Left forelimb (tissue), 1 donor: ENCODE results near the gene FBXO42.
A peak's percentile ranks its signal among the peaks of the same experiment; 100 is the strongest.
"Not testable (repeated sequence)": the region's sequence is repeated elsewhere in the genome, so short reads cannot be mapped to it uniquely, and the experiment has no call there.

Source experiments
- DNase-seq: peaks from one replicate; pipeline ENCODE4 v3.0.0-alpha.2; 2018; ENCODE audit warnings: low spot score

Gene FBXO42

GRCh38 chr1:16372535-16373285 is 20.4 kb upstream of the FBXO42 start:
- DNase-seq = no peak

DNA sequence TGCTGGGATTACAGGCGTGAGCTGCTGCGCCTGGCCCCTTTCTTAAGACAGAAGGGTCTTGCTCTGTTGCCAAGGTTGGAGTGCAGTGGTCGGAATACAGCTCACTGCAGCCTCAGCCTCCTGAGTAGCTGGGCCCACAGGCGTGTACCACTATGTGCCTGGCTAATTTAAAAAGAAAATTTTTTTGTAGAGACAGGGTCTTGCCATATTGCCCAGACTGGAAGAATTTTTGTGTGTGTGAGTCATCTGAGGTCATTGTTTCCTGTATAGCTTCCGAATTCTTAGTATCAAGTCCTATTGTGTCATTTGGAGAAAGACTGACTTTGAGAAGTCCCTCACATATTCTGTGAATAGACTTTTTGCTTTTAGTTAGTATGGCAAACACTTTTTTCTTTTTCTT is 19.4 kb upstream of the FBXO42 start:
- no peak for DNase-seq

- DNase-seq = no peak
Observed at GRCh38 chr1:16369821-16370220, 17.5 kb upstream of the FBXO42 start.

GRCh38 chr1:16367968-16368890 is 15.9 kb upstream of the FBXO42 start:
- no peak for DNase-seq

GRCh38 chr1:16367258-16367967 is 15.1 kb upstream of the FBXO42 start:
- peak; percentile 94 for DNase-seq

GRCh38 chr1:16366722-16367257 is 14.5 kb upstream of the FBXO42 start, which contains the start of gene SZRD1:
SZRD1 (plus strand) TSS chr1:16367242; CDS start chr1:16367258, 16 bp downstream.
- DNase-seq = peak; percentile 99

DNA sequence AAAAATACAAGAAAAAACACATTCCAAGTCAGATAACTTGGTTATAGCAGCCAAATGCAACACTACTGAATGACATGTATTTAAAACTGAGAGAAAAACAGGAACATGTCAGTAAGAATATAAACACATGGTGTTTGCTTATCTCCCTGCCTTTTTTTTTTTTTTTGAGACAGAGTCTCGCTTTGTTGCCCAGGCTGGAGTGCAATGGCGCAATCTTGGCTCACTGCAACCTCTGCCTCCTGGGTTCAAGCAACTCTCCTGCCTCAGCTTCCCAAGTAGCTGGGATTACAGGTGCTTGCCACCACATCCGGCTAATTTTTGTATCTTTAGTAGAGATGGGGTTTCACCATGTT is 12.8 kb upstream of the FBXO42 start:
- not testable (repeated sequence) for DNase-seq

DNA sequence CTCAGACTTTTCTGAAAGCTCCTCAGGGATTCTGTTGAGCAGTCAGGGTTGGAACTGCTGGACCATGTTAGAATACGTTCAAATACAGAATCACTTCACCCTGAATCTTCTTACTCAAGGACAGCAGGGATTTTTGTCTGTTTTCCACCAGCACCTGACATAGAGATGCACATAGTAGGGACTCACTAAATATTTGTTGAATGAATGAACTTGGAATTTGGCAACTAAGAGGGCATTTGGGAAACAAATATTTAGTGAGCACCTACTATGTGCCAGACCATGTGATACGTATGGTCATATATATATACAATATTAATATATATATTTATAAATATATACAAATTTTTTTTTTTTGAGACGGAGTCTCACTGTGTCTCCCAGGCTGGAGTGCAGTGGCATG is 4.6 kb upstream of the FBXO42 start:
- DNase-seq = no peak

DNA sequence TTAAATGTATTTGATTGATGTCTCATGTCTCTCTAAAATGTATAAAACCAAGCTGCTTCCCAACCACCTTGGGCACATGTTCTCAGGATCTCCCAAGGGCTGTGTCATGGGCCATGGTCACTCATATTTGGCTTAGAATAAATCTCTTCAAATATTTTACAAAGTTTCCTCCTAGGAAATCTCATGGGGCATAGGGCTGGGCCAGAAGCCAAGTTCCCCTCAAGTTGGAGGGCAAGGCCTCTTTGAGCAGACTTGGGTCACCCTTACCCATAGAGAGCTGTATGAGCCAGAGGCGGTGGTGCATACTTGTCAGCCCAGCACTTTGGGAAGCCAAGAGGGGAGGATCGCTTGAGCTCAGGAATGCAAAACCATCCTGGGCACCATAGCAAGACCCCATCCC is 2.3 kb upstream of the FBXO42 start:
- DNase-seq = no peak

- no peak for DNase-seq
Observed at GRCh38 chr1:16352842-16353535, 709 bp upstream of the FBXO42 start.

DNA sequence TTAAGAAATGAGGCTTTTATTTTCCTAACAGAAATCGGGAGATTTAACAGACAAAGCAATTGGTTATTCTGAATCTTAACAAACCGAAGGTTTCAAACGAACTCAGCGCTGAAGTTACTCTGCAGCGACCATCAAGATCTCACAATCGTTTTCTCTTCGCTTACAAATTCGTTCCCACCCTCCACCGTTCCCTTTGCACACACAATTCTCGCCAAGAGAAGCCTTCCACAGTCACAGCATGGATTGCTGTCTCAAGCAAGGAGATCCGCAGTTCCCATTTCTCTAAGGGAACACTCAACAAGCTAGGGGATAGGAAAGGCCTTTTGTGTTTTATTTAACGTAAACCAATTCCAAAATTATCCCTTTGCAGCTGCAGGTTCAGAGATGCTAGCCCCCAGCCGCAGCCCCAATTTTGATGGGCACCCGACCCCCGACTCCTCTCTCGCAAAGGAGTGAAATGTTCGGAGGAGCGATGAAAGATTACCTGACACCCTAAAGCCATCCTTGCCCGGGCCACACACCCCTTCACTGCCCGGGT is 755 bp downstream of the FBXO42 start:
- DNase-seq = no peak

DNA sequence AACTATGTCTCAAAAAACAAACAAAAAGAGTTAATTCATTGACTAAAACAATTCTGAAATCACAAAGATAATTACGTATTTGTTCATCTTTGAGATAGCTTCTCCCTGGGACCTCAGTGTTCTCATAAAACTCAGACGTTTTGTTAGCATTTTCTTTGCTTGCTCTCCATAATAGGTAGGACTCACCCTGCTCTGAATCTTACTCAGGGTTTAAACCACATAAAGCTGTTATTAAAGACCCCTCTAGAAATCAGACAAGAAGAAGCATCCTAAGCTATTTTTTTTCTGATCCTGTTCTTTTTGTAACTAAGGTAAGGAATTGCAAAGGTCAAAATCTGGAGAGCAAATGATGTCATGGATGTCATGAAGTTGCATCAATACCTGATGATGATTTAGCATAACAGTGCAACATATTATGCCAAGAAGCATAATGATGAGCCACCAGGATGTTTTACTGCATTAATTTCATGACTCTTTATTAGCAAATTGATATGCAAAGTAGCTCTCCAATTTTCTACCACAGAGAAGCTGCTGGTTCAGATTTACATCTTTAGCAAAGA is 2.4 kb downstream of the FBXO42 start:
- DNase-seq = no peak

GRCh38 chr1:16348414-16349182 is 3.7 kb downstream of the FBXO42 start:
- DNase-seq = no peak

DNA sequence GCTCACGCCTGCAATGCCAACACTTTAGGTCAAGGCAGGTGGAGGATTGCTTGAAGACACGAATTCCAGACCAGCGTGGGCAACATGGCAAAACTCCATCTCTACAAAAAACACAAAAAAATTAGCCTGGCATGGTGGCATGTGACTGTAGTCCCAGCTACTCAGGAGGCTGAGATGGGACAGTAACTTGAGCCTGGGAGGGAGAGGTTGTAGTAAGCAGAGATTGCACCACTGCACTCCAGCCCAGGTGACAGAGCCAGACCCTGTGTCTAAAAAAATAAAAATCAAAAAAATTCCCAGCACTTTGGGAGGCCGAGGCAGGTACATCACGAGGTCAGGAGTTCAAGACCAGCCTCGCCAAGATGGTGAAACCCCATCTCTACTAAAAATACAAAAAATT is 9.0 kb downstream of the FBXO42 start:
- DNase-seq = not testable (repeated sequence)

DNA sequence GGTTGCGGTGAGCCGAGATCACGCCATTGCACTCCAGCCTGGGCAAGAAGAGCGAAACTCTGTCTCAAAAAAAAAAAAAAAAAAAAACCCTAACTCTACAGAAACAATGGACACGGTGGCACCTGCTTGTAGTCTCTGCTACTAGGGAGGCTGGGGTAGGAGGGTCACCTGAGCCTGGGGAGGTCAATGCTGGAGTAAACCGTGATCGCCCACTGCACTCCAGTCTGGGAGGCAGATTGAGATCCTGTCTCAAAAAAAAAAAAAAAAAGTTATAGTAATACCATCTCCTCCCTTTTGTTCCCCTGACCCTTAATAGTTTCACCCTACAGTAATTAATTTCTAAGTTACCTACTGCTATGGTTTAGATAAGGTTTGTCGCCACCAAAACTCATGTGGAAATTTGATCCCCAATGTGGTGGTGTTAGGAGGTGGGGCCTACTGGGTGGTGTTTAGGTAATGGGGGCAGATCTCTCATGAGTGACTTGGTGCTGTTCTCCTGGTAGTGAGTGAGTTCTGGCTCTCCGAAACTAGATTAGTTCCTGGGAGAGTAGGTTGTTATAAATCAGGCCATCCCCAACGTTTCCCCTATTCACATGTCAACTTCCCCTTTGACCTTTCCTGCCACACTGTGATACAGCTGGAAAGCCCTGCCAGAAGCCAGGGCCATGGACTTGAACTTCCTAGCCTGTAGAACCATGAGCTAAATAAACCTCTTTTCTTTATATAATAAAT is 9.8 kb downstream of the FBXO42 start:
- no peak for DNase-seq

DNA sequence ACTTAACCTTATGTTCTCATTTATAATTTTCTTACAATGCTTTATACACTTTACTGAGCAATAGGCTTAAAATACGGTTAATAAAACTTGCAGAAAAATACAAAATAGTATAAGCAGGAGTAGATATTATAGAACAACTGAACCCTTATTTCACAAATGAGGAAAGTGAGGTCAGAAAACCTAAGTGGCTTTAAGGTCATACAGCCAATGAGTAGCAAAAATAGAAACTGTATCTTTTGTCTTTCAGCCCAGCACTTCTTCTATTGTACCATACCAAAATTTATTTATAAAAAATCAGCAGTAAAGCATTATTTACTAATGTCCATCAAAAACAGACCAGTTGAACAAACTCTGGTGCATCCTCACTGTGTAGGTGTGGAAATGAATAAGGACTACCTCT is 11.6 kb downstream of the FBXO42 start:
- DNase-seq = no peak

DNA sequence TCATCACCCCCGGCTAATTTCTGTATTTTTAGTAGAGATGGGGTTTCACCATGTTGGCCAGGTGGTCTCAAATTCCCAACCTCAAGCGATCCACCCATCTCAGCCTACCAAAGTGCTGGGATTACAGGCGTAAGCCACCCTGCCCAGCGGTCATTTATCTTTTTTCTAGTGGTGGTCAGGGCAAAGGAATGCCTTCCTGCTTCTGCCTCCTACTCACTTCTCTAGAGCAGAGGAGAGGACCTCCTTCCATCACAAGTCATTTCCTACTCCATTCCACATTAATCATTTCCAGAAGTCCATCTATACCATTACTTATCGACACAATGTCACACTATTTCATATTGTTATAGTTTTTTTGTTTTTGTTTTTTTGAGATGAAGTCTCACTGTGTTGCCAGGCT is 13.3 kb downstream of the FBXO42 start:
- DNase-seq = no peak

- no peak for DNase-seq
Observed at GRCh38 chr1:16334655-16335340, 17.5 kb downstream of the FBXO42 start.

DNA sequence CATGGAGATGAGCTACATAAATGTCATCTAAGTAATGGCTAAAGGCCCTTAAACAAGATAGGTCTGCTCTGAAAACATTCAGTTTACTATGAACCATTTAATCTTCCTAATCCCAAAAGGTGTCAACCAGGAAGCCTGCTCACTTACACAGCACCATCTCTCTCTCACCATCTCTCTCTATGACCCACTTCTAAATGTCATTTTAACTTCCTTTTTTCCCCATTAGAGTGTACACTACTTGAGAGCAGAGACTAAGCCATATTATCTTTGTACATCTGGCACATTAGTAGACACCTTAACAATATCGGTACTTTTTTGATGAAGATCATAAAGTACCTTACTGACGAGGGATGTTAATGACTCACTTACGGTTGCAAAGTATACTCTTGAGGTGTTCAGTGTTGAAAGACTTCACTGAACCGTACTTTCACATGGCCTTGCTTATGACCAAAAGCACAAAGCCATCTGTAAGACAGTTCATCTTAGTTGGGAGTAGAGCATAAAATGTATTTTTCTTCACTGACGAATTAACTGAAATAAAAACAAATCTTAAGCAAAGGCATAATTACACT is 25.4 kb downstream of the FBXO42 start:
- DNase-seq = no peak
